ENCODE data around the gene SLC30A5. TPM values are rescaled to one million over a fixed set of nuclear protein-coding genes. Genes with fewer than 3 reads are reported as not detected.

SLC30A5 gene
- total RNA-seq, 1 experiment from 2014 or later = 50.0 TPM

DNA sequence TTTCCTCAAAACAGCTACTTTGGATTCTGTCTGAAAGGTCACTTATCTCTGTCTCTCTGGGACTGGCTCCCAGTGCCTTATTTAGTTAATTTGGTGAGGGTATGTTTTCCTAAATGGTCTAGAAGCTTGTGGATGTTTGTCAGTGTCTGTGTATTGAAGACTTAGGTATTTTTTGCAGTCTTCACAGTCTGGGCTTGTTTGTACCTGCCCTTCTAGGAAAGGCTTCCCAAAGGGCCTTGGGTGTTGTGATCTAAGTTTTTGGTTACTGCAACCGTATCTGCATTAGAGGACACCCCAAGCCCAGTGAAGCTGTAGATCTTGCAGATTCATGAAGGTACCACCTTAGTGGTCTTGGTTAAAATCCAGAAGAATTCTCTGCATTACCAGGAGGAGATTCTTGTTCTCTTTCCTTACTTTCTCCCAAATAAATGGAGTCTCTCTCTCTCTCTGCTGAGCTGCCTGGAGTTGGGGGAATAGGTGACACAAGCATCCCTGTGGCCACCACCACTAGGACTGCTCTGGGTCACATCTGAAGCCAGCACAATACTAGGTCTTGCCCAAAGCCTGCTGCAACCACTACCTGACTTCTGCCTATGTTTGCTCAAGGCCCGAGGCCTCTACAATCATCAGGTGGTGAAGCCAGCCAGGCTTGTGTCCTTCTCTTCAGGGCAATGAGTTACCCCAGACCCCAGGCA is 55.3 kb downstream of the SLC30A5 start:
- no TSS peak for BruUV-seq (replicated peaks)
- no peak for DNase-seq (ENCODE audit: low read depth, low spot score)

More for the DNA sequence above, 55.3 kb downstream of the SLC30A5 start:
- H3K36me3 ChIP-seq (ENCODE audit: control insufficient read depth in 1 of 2, insufficient read depth in 2 of 2, low read length in 2 of 2) = no peaks in the 10 kb centered on the region
- no peaks in the 10 kb centered on the region for H4K20me1 ChIP-seq (ENCODE audit: insufficient read depth)
- no peak overlapping the region for H3K4me3 ChIP-seq (replicated peaks in 1 of 2; ENCODE audit: low read depth in 1 of 2, low read length in 2 of 2)
- H3K4me2 ChIP-seq (ENCODE audit: low read length) = no peak overlapping the region
- no peaks in the 10 kb centered on the region for H3K9me2 ChIP-seq (ENCODE audit: insufficient read depth)
- CTCF ChIA-PET = no interaction called here
- no peaks in the 10 kb centered on the region for H3K9me3 ChIP-seq (ENCODE audit: control insufficient read depth in 1 of 2, insufficient read depth in 1 of 2, low read depth in 1 of 2, low read length in 2 of 2)
- H3K27me3 ChIP-seq (ENCODE audit: insufficient read depth, low read length) = no peaks in the 10 kb centered on the region
- ATAC-seq = no peak
- no peak overlapping the region for H3K9ac ChIP-seq (ENCODE audit: low read length)
- H3K4me1 ChIP-seq (ENCODE audit: control insufficient read depth in 1 of 2, insufficient read depth in 2 of 2, low read length in 2 of 2) = no peaks in the 10 kb centered on the region
- intact Hi-C loops (cut with micrococcal nuclease) = no loop called here
- no peaks in the 10 kb centered on the region for H3K79me2 ChIP-seq (ENCODE audit: insufficient read depth, low read length)
- RAD21 ChIA-PET (ENCODE audit: low non-redundant PET in 1 of 2, low total read pairs in 2 of 2, uncharacterized antibody in 2 of 2, unreplicated experiment in 2 of 2) = no interaction called here
- TF ChIP-seq REST (IDR thresholded peaks at IDR 0.05; ENCODE audit: low read depth) = no peak
- no peak for TF ChIP-seq ELF1 (IDR thresholded peaks at IDR 0.05; ENCODE audit: borderline replicate concordance, low read depth)
- TF ChIP-seq CBX3 (IDR thresholded peaks at IDR 0.05; ENCODE audit: low read depth) = no peak
- TF ChIP-seq MAX (IDR thresholded peaks at IDR 0.05) = no peak
- no peak for TF ChIP-seq EGR1 (IDR thresholded peaks at IDR 0.05; ENCODE audit: low read depth)
- TF ChIP-seq FOSL1 (IDR thresholded peaks at IDR 0.05; ENCODE audit: low read depth) = no peak
- no peak for TF ChIP-seq ZFX (IDR thresholded peaks at IDR 0.05)
- TF ChIP-seq SP1 (IDR thresholded peaks at IDR 0.05; ENCODE audit: low read depth) = no peak
- TF ChIP-seq CTCF (IDR thresholded peaks at IDR 0.05 in 2 of 3, conservative IDR thresholded peaks at IDR 0.05 in 1 of 3; ENCODE audit: borderline replicate concordance in 1 of 3, insufficient read depth in 1 of 3, low read depth in 2 of 3, low read length in 2 of 3) = no peak
- no peak for TF ChIP-seq POLR2AphosphoS5 (IDR thresholded peaks at IDR 0.05; ENCODE audit: low read depth, low read length)
- no peak for TF ChIP-seq ZNF274 (IDR thresholded peaks at IDR 0.05; ENCODE audit: low read depth, low read length)
- TF ChIP-seq RAD21 (IDR thresholded peaks at IDR 0.05; ENCODE audit: low read depth) = no peak
- TF ChIP-seq SIN3A (IDR thresholded peaks at IDR 0.05; ENCODE audit: low read depth) = no peak
- no peak for TF ChIP-seq YY1 (IDR thresholded peaks at IDR 0.05; ENCODE audit: extremely low read depth, insufficient replicate concordance, low read depth, low read length)
- no peak for TF ChIP-seq ZBTB33 (IDR thresholded peaks at IDR 0.05; ENCODE audit: extremely low read depth, insufficient replicate concordance, low read length)
- TF ChIP-seq CEBPB (IDR thresholded peaks at IDR 0.05; ENCODE audit: low read depth) = no peak
- no peak for TF ChIP-seq ATF3 (IDR thresholded peaks at IDR 0.05)
- POLR2A ChIA-PET = no interaction called here
- no peak overlapping the region for H3K27ac ChIP-seq (ENCODE audit: low read depth, low read length)
- no peak overlapping the region for H2AFZ ChIP-seq (ENCODE audit: low read depth, low read length, poor library complexity, severe bottlenecking)
